HCT116 (cell line): ENCODE results near the gene WNT16. TPM values are rescaled to one million over a fixed set of nuclear protein-coding genes. Genes with fewer than 3 reads are reported as not detected.

Experiments used
- ATAC-seq: fragments of 200-7000 bp; cut with Tn5 transposase; 2 replicates; pipeline ENCODE4 v1.9.1; 2020; ENCODE audit warnings: mild to moderate bottlenecking, moderate library complexity
- BruUV-seq: library from RNA; stranded (reverse); fragments of 400-500 nt; replicated peaks from 2 replicates; lab custom pipeline; 2021; lab: Mats Ljungman, UMichigan
- CTCF ChIA-PET: fragments of 300-600 bp; sonication (Branson Sonifier 250); formaldehyde crosslinking; loops from one replicate; lab custom pipeline; 2021; ENCODE audit warnings: antibody characterized with exemption; lab: Charles Lee
- POLR2A ChIA-PET: fragments of 300-600, 350-600 bp; sonication (Branson Sonifier 250); formaldehyde crosslinking; loops from one replicate; lab custom pipeline; 2021; ENCODE audit warnings: antibody characterized with exemption; lab: Charles Lee
- RAD21 ChIA-PET, 2 experiments: fragments of 300-600 bp; sonication (Branson Sonifier 250); formaldehyde crosslinking; loops; one replicate each; lab custom pipeline; 2023; ENCODE audit warnings: low total read pairs in 2 of 2; ENCODE audit not compliant: uncharacterized antibody in 2 of 2, unreplicated experiment in 2 of 2, low non-redundant PET in 1 of 2; lab: Charles Lee
- DNase-seq: peaks from one replicate; pipeline ENCODE4 v3.0.0-alpha.2; 2010; ENCODE audit warnings: low read depth, low spot score
- H2AFZ ChIP-seq: fragments of 200-600 bp; shearing (Covaris generic), sonication (generic); 2 replicates; pipeline ENCODE4 v1.6.1; 2017; ENCODE audit warnings: low read depth, mixed run types, mixed read lengths, antibody characterized with exemption, low read length; ENCODE audit not compliant: poor library complexity, severe bottlenecking
- H3K27ac ChIP-seq: 2 replicates; pipeline ENCODE4 v1.5.1; 2012; ENCODE audit warnings: low read depth, low read length
- H3K27me3 ChIP-seq: fragments of 200-600 bp; sonication (generic); 2 replicates; pipeline ENCODE4 v1.6.1; 2016; ENCODE audit warnings: mixed run types, low read length, mixed read lengths; ENCODE audit not compliant: insufficient read depth
- H3K36me3 ChIP-seq, 2 experiments: fragments of 200-500 bp in 1 of 2; fragments of 200-600 bp in 1 of 2; sonication (Bioruptor generic) in 1 of 2; sonication (generic) in 1 of 2; 2 replicates each; pipeline versions ENCODE4 v1.5.1 to v1.6.1; 2014 to 2016; ENCODE audit warnings: low read length in 2 of 2, inconsistent platforms in 1 of 2, mixed read lengths in 1 of 2, mixed run types in 1 of 2; ENCODE audit not compliant: insufficient read depth in 2 of 2, control insufficient read depth in 1 of 2
- H3K4me1 ChIP-seq, 2 experiments: fragments of 200-600 bp in 1 of 2; sonication (generic) in 1 of 2; 2 replicates each; pipeline versions ENCODE4 v1.5.1 to v1.6.1; 2012 to 2017; ENCODE audit warnings: low read length in 2 of 2, inconsistent platforms in 1 of 2, mild to moderate bottlenecking in 1 of 2, mixed read lengths in 1 of 2, mixed run types in 1 of 2, moderate library complexity in 1 of 2; ENCODE audit not compliant: insufficient read depth in 2 of 2, control insufficient read depth in 1 of 2
- H3K4me2 ChIP-seq: fragments of 200-600 bp; sonication (generic); 2 replicates; pipeline ENCODE4 v1.6.1; 2017; ENCODE audit warnings: mixed run types, low read length, mixed read lengths
- H3K4me3 ChIP-seq, 2 experiments: fragments of 200-600 bp in 1 of 2; sonication (generic) in 1 of 2; replicated peaks in 1 of 2; 2 replicates each; pipeline ENCODE4 v1.5.1; 2011 to 2016; ENCODE audit warnings: low read length in 2 of 2, control low read depth in 1 of 2, low read depth in 1 of 2, mild to moderate bottlenecking in 1 of 2, mixed read lengths in 1 of 2, mixed run types in 1 of 2
- H3K79me2 ChIP-seq: fragments of 200-600 bp; sonication (generic); 2 replicates; pipeline ENCODE4 v1.6.1; 2017; ENCODE audit warnings: mild to moderate bottlenecking, mixed run types, low read length, moderate library complexity, mixed read lengths; ENCODE audit not compliant: insufficient read depth
- H3K9ac ChIP-seq: fragments of 200-600 bp; sonication (generic); 2 replicates; pipeline ENCODE4 v1.6.1; 2016; ENCODE audit warnings: low read length, mixed read lengths
- H3K9me2 ChIP-seq: fragments of 200-600 bp; sonication (generic), shearing (Covaris generic); 2 replicates; pipeline ENCODE4 v1.6.1; 2017; ENCODE audit warnings: mixed run types, mild to moderate bottlenecking, moderate library complexity; ENCODE audit not compliant: insufficient read depth
- H3K9me3 ChIP-seq, 2 experiments: fragments of 200-500 bp in 1 of 2; fragments of 200-600 bp in 1 of 2; sonication (Bioruptor generic) in 1 of 2; sonication (generic) in 1 of 2; 2 replicates each; pipeline ENCODE4 v1.6.1; 2014 to 2017; ENCODE audit warnings: low read length in 2 of 2, mixed read lengths in 2 of 2, inconsistent platforms in 1 of 2, low read depth in 1 of 2, mild to moderate bottlenecking in 1 of 2, mixed run types in 1 of 2, moderate library complexity in 1 of 2; ENCODE audit not compliant: control insufficient read depth in 1 of 2, insufficient read depth in 1 of 2
- H4K20me1 ChIP-seq: fragments of 200-600 bp; sonication (generic), shearing (Covaris generic); 2 replicates; pipeline ENCODE4 v1.6.1; 2017; ENCODE audit warnings: mixed run types, mild to moderate bottlenecking, moderate library complexity; ENCODE audit not compliant: insufficient read depth
- CBX3 ChIP-seq: IDR thresholded peaks from 2 replicates; pipeline ENCODE4 v1.6.1; 2012; ENCODE audit warnings: low read depth
- CEBPB ChIP-seq: IDR thresholded peaks from 2 replicates; pipeline ENCODE4 v1.6.1; 2012; ENCODE audit warnings: low read depth
- EGR1 ChIP-seq: IDR thresholded peaks from 2 replicates; pipeline ENCODE4 v1.6.1; 2012; ENCODE audit warnings: low read depth
- ELF1 ChIP-seq: IDR thresholded peaks from 2 replicates; pipeline ENCODE4 v1.6.1; 2012; ENCODE audit warnings: low read depth, borderline replicate concordance
- EZH2 ChIP-seq: fragments of 200-600 bp; sonication (generic); IDR thresholded peaks from 2 replicates; pipeline ENCODE4 v1.6.1; 2017; ENCODE audit warnings: antibody characterized with exemption, mixed run types
- JUND ChIP-seq: IDR thresholded peaks from 2 replicates; pipeline ENCODE4 v1.6.1; 2012
- POLR2A ChIP-seq: IDR thresholded peaks from 2 replicates; pipeline ENCODE4 v1.7.0; 2011; ENCODE audit warnings: borderline replicate concordance; ENCODE audit not compliant: insufficient read depth, insufficient read length; ENCODE audit errors: extremely low read depth
- SRF ChIP-seq: IDR thresholded peaks from 2 replicates; pipeline ENCODE4 v1.6.1; 2012; ENCODE audit warnings: low read depth
- TCF7L2 ChIP-seq: IDR thresholded peaks from 2 replicates; pipeline ENCODE4 v1.7.0; 2011; ENCODE audit warnings: borderline replicate concordance, inconsistent platforms; ENCODE audit not compliant: insufficient read depth, insufficient read length; ENCODE audit errors: extremely low read depth
- intact Hi-C: fragments of 100-400 bp; cut with micrococcal nuclease; formaldehyde crosslinking; loops from 2 replicates; pipeline ENCODE4 v1.10.0; 2022
- total RNA-seq: library from RNA; stranded (reverse); gene quantifications from one replicate; pipeline ENCODE4 v1.2.1, GENCODE V29; 2021; ENCODE audit not compliant: unreplicated experiment
- TF ChIP-seq, protein P1 (sequence below), 3 experiments: fragments of 200-600 bp in 1 of 3; sonication (generic) in 1 of 3; IDR thresholded peaks in 2 of 3; conservative IDR thresholded peaks in 1 of 3; 2 replicates each; pipeline ENCODE4 v1.5.1; 2012 to 2017; ENCODE audit warnings: low read depth in 2 of 3, low read length in 2 of 3, antibody characterized with exemption in 1 of 3, borderline replicate concordance in 1 of 3, control low read depth in 1 of 3, mild to moderate bottlenecking in 1 of 3, mixed read lengths in 1 of 3, mixed run types in 1 of 3, moderate library complexity in 1 of 3; ENCODE audit not compliant: insufficient read depth in 1 of 3
- TF ChIP-seq, protein P2 (sequence below): IDR thresholded peaks from 2 replicates; pipeline ENCODE4 v1.6.1; 2012; ENCODE audit warnings: low read depth
- TF ChIP-seq, protein P3 (sequence below): IDR thresholded peaks from 2 replicates; pipeline ENCODE4 v1.6.1; 2012
- TF ChIP-seq, protein P4 (sequence below): IDR thresholded peaks from 2 replicates; pipeline ENCODE4 v1.6.1; 2011; ENCODE audit warnings: mild to moderate bottlenecking, low read length, moderate library complexity; ENCODE audit not compliant: insufficient replicate concordance; ENCODE audit errors: extremely low read depth

Gene WNT16
- total RNA-seq, 1 experiment from 2014 or later, result 152 TPM

DNA sequence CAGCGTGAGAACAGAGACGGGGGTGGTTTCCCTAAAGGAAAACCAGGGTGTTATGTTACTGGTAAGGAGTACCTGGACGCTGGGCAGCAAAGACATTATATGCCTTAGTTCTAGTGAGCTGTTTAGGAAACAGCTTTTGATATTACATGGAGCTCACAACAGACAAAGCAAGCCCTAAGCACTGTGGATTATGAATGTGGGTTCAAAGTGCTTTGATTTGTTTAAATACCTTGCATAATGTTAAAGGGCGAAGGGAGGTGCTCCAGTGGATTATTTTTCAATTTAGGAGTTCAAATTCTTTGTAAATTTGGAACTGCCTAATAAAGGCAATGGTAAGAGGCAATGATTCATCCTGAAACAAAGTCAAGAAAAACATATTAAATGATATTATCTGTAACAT is 13.8 kb downstream of the WNT16 start (continued):
- TF ChIP-seq, protein P1, sequence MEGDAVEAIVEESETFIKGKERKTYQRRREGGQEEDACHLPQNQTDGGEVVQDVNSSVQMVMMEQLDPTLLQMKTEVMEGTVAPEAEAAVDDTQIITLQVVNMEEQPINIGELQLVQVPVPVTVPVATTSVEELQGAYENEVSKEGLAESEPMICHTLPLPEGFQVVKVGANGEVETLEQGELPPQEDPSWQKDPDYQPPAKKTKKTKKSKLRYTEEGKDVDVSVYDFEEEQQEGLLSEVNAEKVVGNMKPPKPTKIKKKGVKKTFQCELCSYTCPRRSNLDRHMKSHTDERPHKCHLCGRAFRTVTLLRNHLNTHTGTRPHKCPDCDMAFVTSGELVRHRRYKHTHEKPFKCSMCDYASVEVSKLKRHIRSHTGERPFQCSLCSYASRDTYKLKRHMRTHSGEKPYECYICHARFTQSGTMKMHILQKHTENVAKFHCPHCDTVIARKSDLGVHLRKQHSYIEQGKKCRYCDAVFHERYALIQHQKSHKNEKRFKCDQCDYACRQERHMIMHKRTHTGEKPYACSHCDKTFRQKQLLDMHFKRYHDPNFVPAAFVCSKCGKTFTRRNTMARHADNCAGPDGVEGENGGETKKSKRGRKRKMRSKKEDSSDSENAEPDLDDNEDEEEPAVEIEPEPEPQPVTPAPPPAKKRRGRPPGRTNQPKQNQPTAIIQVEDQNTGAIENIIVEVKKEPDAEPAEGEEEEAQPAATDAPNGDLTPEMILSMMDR (IDR thresholded peaks at IDR 0.05 in 2 of 3, conservative IDR thresholded peaks at IDR 0.05 in 1 of 3; ENCODE audit: borderline replicate concordance in 1 of 3, insufficient read depth in 1 of 3, low read depth in 2 of 3, low read length in 2 of 3), result no peak
- no peak for TF ChIP-seq EGR1
- peak; percentile 31; the same call in 1 of the 2 replicates for TF ChIP-seq CBX3
- peak; percentile 54; the same call in 1 of the 2 replicates for TF ChIP-seq SRF
- peak; percentile 39 for TF ChIP-seq JUND

DNA sequence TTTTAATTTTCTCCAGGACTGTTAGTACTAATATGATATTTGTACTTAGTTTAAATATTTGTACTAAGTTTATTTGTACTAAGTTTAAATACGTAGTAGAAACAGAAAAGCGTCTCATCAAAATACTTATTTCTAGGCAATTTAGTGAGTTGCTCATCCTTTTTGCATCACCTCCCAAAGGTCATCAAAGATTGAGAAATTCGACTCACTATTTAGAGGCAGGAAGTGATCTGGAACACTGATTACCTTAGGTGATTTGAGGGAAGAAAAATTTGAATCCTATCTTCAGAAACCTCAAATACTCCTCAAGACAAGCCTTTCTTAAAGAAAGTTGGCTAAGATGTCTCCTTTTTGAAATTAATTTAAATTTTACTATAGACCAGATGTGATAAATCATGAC is 14.5 kb downstream of the WNT16 start:
- Histone ChIP-seq H3K9me2 (no peaks in the 10 kb centered on the region), H3K4me3 (no peak overlapping the region), H3K27me3 (no peaks in the 10 kb centered on the region), H2AFZ (no peak overlapping the region), H3K36me3 (peaks cover 11 to 19% of the 10 kb centered on the region in 2 experiments), H3K79me2 (peaks cover 18% of the 10 kb centered on the region), H3K4me2 (no peak overlapping the region), H4K20me1 (no peaks in the 10 kb centered on the region), H3K9me3 (no peaks in the 10 kb centered on the region), H3K27ac (peak overlapping the region; percentile 56; the same call in 1 of the 2 replicates), H3K4me1 (peaks cover 19 to 80% of the 10 kb centered on the region in 2 experiments; a peak in 3 of 4 replicates), H3K9ac (no peak overlapping the region)
- ChIA-PET POLR2A (no interaction called here), RAD21 (no interaction called here), CTCF (no interaction called here)
- no peak for DNase-seq
- no TSS peak for BruUV-seq
- intact Hi-C loops, result no loop called here
- no peak for ATAC-seq
- TF ChIP-seq, protein P2, sequence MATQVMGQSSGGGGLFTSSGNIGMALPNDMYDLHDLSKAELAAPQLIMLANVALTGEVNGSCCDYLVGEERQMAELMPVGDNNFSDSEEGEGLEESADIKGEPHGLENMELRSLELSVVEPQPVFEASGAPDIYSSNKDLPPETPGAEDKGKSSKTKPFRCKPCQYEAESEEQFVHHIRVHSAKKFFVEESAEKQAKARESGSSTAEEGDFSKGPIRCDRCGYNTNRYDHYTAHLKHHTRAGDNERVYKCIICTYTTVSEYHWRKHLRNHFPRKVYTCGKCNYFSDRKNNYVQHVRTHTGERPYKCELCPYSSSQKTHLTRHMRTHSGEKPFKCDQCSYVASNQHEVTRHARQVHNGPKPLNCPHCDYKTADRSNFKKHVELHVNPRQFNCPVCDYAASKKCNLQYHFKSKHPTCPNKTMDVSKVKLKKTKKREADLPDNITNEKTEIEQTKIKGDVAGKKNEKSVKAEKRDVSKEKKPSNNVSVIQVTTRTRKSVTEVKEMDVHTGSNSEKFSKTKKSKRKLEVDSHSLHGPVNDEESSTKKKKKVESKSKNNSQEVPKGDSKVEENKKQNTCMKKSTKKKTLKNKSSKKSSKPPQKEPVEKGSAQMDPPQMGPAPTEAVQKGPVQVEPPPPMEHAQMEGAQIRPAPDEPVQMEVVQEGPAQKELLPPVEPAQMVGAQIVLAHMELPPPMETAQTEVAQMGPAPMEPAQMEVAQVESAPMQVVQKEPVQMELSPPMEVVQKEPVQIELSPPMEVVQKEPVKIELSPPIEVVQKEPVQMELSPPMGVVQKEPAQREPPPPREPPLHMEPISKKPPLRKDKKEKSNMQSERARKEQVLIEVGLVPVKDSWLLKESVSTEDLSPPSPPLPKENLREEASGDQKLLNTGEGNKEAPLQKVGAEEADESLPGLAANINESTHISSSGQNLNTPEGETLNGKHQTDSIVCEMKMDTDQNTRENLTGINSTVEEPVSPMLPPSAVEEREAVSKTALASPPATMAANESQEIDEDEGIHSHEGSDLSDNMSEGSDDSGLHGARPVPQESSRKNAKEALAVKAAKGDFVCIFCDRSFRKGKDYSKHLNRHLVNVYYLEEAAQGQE, result no peak
- TF ChIP-seq, protein P3, sequence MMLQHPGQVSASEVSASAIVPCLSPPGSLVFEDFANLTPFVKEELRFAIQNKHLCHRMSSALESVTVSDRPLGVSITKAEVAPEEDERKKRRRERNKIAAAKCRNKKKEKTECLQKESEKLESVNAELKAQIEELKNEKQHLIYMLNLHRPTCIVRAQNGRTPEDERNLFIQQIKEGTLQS, result 0 out of 2 replicates have a peak, but pooled peaks have one; percentile 12
- TF ChIP-seq JUND (no peak; the same call in 1 of the 2 replicates), CEBPB (peak; percentile 60), POLR2A (no peak), EZH2 (no peak), EGR1 (no peak), TCF7L2 (no peak), ELF1 (no peak)
- TF ChIP-seq, protein P4, sequence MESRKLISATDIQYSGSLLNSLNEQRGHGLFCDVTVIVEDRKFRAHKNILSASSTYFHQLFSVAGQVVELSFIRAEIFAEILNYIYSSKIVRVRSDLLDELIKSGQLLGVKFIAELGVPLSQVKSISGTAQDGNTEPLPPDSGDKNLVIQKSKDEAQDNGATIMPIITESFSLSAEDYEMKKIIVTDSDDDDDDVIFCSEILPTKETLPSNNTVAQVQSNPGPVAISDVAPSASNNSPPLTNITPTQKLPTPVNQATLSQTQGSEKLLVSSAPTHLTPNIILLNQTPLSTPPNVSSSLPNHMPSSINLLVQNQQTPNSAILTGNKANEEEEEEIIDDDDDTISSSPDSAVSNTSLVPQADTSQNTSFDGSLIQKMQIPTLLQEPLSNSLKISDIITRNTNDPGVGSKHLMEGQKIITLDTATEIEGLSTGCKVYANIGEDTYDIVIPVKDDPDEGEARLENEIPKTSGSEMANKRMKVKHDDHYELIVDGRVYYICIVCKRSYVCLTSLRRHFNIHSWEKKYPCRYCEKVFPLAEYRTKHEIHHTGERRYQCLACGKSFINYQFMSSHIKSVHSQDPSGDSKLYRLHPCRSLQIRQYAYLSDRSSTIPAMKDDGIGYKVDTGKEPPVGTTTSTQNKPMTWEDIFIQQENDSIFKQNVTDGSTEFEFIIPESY, result no peak
